Activated B cell treated with CpG ODN at 0.5 μM for 24 hours (primary cell): Measurements from ENCODE around the gene CYB561D1. TPM values are rescaled to one million over a fixed set of nuclear protein-coding genes. Genes with fewer than 3 reads are reported as not detected.

Experiments used
- ATAC-seq: fragments of 200-7000 bp; cut with Tn5 transposase; one replicate; pipeline ENCODE4 v1.10.0; 2021; ENCODE audit warnings: low read depth, mild to moderate bottlenecking, moderate library complexity
- CTCF ChIA-PET: fragments of 350-600 bp; sonication (Branson Sonifier 250); formaldehyde crosslinking; loops from one replicate; lab custom pipeline; 2021; ENCODE audit warnings: antibody characterized with exemption; lab: Charles Lee
- POLR2A ChIA-PET: fragments of 350-600 bp; sonication (Branson Sonifier 250); formaldehyde crosslinking; loops from one replicate; lab custom pipeline; 2021; ENCODE audit warnings: antibody characterized with exemption; lab: Charles Lee
- DNase-seq: peaks from one replicate; pipeline ENCODE4 v3.0.0; 2022
- H3K27ac Mint-ChIP-seq: one replicate; pipeline ENCODE4 v1.8.0; 2020; ENCODE audit warnings: mixed read lengths
- H3K27me3 Mint-ChIP-seq: one replicate; pipeline ENCODE4 v1.8.0; 2021; ENCODE audit warnings: mixed read lengths
- H3K36me3 Mint-ChIP-seq: one replicate; pipeline ENCODE4 v1.8.0; 2021; ENCODE audit warnings: low read depth, mixed read lengths
- H3K4me1 Mint-ChIP-seq: one replicate; pipeline ENCODE4 v1.8.0; 2021; ENCODE audit warnings: mixed read lengths
- H3K4me3 Mint-ChIP-seq: one replicate; pipeline ENCODE4 v1.8.0; 2020; ENCODE audit warnings: mild to moderate bottlenecking, mixed read lengths
- H3K9me3 Mint-ChIP-seq: one replicate; pipeline ENCODE4 v1.8.0; 2020; ENCODE audit warnings: mixed read lengths
- CTCF ChIP-seq: fragments of 200-600 bp; IDR thresholded peaks from one replicate; pipeline ENCODE4 v1.8.0; 2022; ENCODE audit warnings: antibody characterized with exemption, mild to moderate bottlenecking
- intact Hi-C: fragments of 100-400 bp; cut with micrococcal nuclease; formaldehyde crosslinking; loops from one replicate; pipeline ENCODE4 v1.15.1; 2024
- total RNA-seq: library from RNA; stranded (reverse); gene quantifications from 2 replicates; pipeline ENCODE4 v1.2.3, GENCODE V29; 2022

CYB561D1 gene
- total RNA-seq, 1 donor from 2014 or later, result 18.1 TPM

- H3K27ac Mint-ChIP-seq, result no peak overlapping the region
- no peak for TF ChIP-seq CTCF
- CTCF ChIA-PET, result interaction anchor here (23.7 kb wide), 1 partner anchor 43 kb away, joined by 375 read pairs; no protein-coding TSS in a partner anchor
- POLR2A ChIA-PET, result no interaction called here
- no peaks in the 10 kb centered on the region for H3K9me3 Mint-ChIP-seq
- DNase-seq (no peak), ATAC-seq (no peak)
- peaks cover 29% of the 10 kb centered on the region for H3K36me3 Mint-ChIP-seq
- H3K4me1 Mint-ChIP-seq, result peaks cover 27% of the 10 kb centered on the region
- H3K4me3 Mint-ChIP-seq, result no peak overlapping the region
- H3K27me3 Mint-ChIP-seq, result no peaks in the 10 kb centered on the region
- intact Hi-C loops, result no loop called here
These were observed 5.7 kb upstream of the CYB561D1 start for GRCh38 chr1:109488201-109488600.

GRCh38 chr1:109488696-109489095 lies 5.2 kb upstream of the CYB561D1 start:
- no peak for TF ChIP-seq CTCF
- Mint-ChIP-seq H3K27ac (no peak overlapping the region), H3K36me3 (peaks cover 27% of the 10 kb centered on the region), H3K27me3 (no peaks in the 10 kb centered on the region), H3K9me3 (no peaks in the 10 kb centered on the region), H3K4me3 (no peak overlapping the region), H3K4me1 (peaks cover 26% of the 10 kb centered on the region)
- ChIA-PET POLR2A (no interaction called here), CTCF (interaction anchor here (23.7 kb wide), 1 partner anchor 42 kb away, joined by 375 read pairs; no protein-coding TSS in a partner anchor)
- DNase-seq (no peak), ATAC-seq (no peak)
- intact Hi-C loops, result no loop called here

- TF ChIP-seq CTCF, result peak; percentile 26
- DNase-seq (peak; percentile 54), ATAC-seq (peak; percentile 46)
- H3K9me3 Mint-ChIP-seq, result no peaks in the 10 kb centered on the region
- intact Hi-C loops, result loop anchor here (1.0 to 5.0 kb wide), 4 partner anchors 42 to 542 kb away; partner anchors contain the start of genes GSTM4 and STRIP1
- ChIA-PET POLR2A (interaction anchor here (0.6 to 2.1 kb wide), 7 partner anchors 19 to 1294 kb away, joined by 3 to 8 read pairs (median 4); partner anchors contain the start of genes GNAI3 and PSMA5), CTCF (interaction anchor here (0.6 to 23.7 kb wide), 15 partner anchors 8 to 718 kb away, joined by 3 to 375 read pairs (median 4); partner anchors contain the start of genes GNAI3 and PSRC1)
- peaks cover 27% of the 10 kb centered on the region for H3K36me3 Mint-ChIP-seq
- H3K27ac Mint-ChIP-seq, result no peak overlapping the region
- peaks cover 27% of the 10 kb centered on the region for H3K4me1 Mint-ChIP-seq
- H3K4me3 Mint-ChIP-seq, result no peak overlapping the region
- H3K27me3 Mint-ChIP-seq, result no peaks in the 10 kb centered on the region
These were observed 3.6 kb upstream of the CYB561D1 start for GRCh38 chr1:109490029-109490933.

GRCh38 chr1:109490934-109491302 lies 3.0 kb upstream of the CYB561D1 start:
- POLR2A ChIA-PET, result interaction anchor here (0.6 to 2.1 kb wide), 6 partner anchors 18 to 1295 kb away, joined by 3 to 8 read pairs (median 4); partner anchors contain the start of genes GNAI3 and PSMA5
- Mint-ChIP-seq H3K4me3 (no peak overlapping the region), H3K27me3 (no peaks in the 10 kb centered on the region), H3K36me3 (peaks cover 30% of the 10 kb centered on the region), H3K9me3 (no peaks in the 10 kb centered on the region), H3K27ac (no peak overlapping the region), H3K4me1 (peaks cover 29% of the 10 kb centered on the region)
- TF ChIP-seq CTCF, result no peak
- DNase-seq (no peak), ATAC-seq (no peak)
- intact Hi-C loops, result loop anchor here (1.0 to 5.0 kb wide), 4 partner anchors 41 to 541 kb away; partner anchors contain the start of genes GSTM4 and STRIP1
- CTCF ChIA-PET, result interaction anchor here (0.7 to 23.7 kb wide), 14 partner anchors 9 to 717 kb away, joined by 3 to 375 read pairs (median 4); partner anchors contain the start of genes GNAI3 and PSRC1
